Neural progenitor cell (in vitro differentiated cells): ENCODE data around the gene DOCK4.

Experiments
- CTCF ChIP-seq: fragments of 200-600 bp; sonication (generic); IDR thresholded peaks from 2 replicates; pipeline ENCODE4 v1.5.1; 2017; ENCODE audit warnings: antibody characterized with exemption, mild to moderate bottlenecking
- EZH2phosphoT487 ChIP-seq: fragments of 200-600 bp; sonication (generic); IDR thresholded peaks from 2 replicates; pipeline ENCODE4 v1.6.1; 2017; ENCODE audit warnings: antibody characterized with exemption

DNA sequence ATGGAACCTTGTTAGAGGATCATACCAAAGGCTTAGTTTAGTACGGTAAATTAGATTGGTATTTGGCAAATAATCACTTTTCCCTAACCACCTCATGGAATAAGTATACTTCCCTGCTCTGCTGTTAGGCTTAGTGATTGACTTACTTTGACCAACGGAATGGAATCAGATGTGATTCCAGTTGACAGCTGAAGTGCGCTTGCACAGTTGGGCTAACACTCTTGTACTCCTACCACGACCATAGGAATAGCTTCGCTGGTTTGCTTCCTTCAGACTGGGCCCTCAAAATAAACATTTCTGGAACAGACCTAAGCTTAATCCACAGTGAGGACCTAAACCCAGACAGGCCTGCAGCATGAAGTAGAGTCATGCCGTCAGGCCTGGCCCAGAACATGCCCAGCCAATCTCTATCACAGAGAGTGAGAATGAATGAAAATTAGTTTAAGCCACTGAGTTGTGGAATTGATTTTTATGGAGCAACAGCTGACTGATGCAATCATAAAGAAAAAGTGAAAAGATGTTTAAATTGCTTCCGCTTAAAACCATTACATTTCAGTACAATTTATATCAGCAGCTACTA, 122.3 kb downstream of the DOCK4 start:
- TF ChIP-seq CTCF (no peak), EZH2phosphoT487 (no peak)
